Measurements from ENCODE around the gene EXOC4.

DNA sequence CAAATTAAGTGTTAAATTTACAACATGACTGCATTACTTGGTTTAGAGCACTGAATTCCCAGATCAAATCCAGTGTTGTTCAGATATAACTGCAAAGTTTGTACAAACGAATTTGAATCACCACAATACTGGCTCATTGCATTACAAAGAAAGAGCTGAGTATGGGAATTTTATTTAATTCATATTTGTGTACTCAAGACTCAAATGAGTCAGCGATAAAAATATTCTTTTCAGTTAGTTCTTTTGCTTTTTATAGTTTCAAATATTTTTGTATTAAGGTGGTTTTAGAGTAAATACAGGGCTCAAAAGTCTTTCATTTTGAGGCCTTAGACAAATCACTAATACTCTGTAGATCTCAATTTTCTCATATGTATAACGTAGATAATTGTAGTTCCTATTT, 805.6 kb downstream of the EXOC4 start:
- no peak for TF ChIP-seq ZNF658 (tag by site-specific recombination; IDR thresholded peaks at IDR 0.05)
- TF ChIP-seq ZFP37 (tag by site-specific recombination; IDR thresholded peaks at IDR 0.05) = no peak
- no peak for TF ChIP-seq BCL11A (tag by site-specific recombination; IDR thresholded peaks at IDR 0.05; ENCODE audit: low read depth)
- no peak for TF ChIP-seq SP2 (tag by site-specific recombination; IDR thresholded peaks at IDR 0.05)
- TF ChIP-seq, protein P1, sequence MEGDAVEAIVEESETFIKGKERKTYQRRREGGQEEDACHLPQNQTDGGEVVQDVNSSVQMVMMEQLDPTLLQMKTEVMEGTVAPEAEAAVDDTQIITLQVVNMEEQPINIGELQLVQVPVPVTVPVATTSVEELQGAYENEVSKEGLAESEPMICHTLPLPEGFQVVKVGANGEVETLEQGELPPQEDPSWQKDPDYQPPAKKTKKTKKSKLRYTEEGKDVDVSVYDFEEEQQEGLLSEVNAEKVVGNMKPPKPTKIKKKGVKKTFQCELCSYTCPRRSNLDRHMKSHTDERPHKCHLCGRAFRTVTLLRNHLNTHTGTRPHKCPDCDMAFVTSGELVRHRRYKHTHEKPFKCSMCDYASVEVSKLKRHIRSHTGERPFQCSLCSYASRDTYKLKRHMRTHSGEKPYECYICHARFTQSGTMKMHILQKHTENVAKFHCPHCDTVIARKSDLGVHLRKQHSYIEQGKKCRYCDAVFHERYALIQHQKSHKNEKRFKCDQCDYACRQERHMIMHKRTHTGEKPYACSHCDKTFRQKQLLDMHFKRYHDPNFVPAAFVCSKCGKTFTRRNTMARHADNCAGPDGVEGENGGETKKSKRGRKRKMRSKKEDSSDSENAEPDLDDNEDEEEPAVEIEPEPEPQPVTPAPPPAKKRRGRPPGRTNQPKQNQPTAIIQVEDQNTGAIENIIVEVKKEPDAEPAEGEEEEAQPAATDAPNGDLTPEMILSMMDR (tag by site-specific recombination; IDR thresholded peaks at IDR 0.05) = no peak
